ENCODE measurements around the gene PTPRD. TPM values are rescaled to one million over a fixed set of nuclear protein-coding genes. Genes with fewer than 3 reads are reported as not detected.

PTPRD gene
- total RNA-seq, 1 donor from 2014 or later = 136 TPM

DNA sequence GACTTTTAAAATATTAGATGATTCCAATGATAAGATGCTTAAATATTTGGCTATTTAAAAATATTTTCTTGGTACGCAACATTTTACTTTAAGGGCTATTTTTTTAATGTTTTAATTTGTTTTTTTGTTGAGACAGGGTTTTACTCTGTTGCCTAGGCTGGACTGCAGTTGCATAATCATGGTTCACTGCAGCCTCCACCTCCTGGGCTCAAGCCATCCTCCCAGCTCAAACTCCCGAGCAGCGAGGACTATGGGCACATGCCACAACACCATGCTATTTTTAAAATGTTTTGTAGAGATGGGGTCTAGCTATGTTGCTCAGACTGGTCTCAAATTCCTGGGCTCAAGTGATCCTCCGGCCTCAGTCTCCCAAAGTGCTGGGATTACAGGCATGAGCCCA lies 1963.0 kb downstream of the PTPRD start:
- Mint-ChIP-seq H3K9me3 (no peaks in the 10 kb centered on the region), H3K27me3 (ENCODE audit: insufficient read depth, low read depth) (no peaks in the 10 kb centered on the region), H3K27ac (no peak overlapping the region), H3K4me3 (no peak overlapping the region), H3K36me3 (peaks cover 2% of the 10 kb centered on the region), H3K4me1 (peaks cover 28% of the 10 kb centered on the region)
- Histone ChIP-seq H3K9me3 (ENCODE audit: low read depth) (no peaks in the 10 kb centered on the region), H3K36me3 (no peaks in the 10 kb centered on the region), H3K4me1 (peaks cover 17% of the 10 kb centered on the region), H3K9ac (no peak overlapping the region), H3K27me3 (no peaks in the 10 kb centered on the region), H3K4me2 (no peak overlapping the region), H2AFZ (replicated peaks) (no peak overlapping the region), H3K4me3 (no peak overlapping the region), H3F3A (ENCODE audit: low read depth) (peaks cover 12% of the 10 kb centered on the region), H4K20me1 (ENCODE audit: low read depth) (peaks cover 12% of the 10 kb centered on the region), H3K27ac (no peak overlapping the region), H3K79me2 (ENCODE audit: low read depth) (peaks cover 15% of the 10 kb centered on the region)
- TF ChIP-seq EZH2 (IDR thresholded peaks at IDR 0.05) = no peak
- TF ChIP-seq EZH2phosphoT487 (IDR thresholded peaks at IDR 0.05) = no peak
- TF ChIP-seq, protein P1, sequence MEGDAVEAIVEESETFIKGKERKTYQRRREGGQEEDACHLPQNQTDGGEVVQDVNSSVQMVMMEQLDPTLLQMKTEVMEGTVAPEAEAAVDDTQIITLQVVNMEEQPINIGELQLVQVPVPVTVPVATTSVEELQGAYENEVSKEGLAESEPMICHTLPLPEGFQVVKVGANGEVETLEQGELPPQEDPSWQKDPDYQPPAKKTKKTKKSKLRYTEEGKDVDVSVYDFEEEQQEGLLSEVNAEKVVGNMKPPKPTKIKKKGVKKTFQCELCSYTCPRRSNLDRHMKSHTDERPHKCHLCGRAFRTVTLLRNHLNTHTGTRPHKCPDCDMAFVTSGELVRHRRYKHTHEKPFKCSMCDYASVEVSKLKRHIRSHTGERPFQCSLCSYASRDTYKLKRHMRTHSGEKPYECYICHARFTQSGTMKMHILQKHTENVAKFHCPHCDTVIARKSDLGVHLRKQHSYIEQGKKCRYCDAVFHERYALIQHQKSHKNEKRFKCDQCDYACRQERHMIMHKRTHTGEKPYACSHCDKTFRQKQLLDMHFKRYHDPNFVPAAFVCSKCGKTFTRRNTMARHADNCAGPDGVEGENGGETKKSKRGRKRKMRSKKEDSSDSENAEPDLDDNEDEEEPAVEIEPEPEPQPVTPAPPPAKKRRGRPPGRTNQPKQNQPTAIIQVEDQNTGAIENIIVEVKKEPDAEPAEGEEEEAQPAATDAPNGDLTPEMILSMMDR (IDR thresholded peaks at IDR 0.05) = no peak
- no peak for DNase-seq (ENCODE audit: low spot score)

DNA sequence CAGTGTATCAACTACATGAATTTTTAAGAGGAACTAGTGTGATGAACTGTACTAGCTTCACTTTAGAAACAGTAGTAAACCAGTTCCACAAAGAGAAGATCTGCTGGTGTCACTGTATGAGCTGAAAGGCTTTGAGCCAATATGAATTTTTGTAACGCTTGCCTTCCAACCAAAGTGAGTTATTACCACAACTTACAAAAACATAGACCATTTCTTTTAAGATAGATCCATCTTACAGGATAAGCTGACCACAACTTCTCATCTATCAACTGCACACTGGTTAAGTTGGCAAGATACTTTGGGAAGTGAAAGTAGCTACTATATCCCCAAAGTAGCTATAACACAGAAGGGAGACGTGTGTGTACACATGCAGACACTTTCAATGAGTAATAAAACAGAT lies 1963.6 kb downstream of the PTPRD start:
- Histone ChIP-seq H3K4me1 (peaks cover 17% of the 10 kb centered on the region), H3K4me2 (no peak overlapping the region), H4K20me1 (ENCODE audit: low read depth) (peaks cover 12% of the 10 kb centered on the region), H3K79me2 (ENCODE audit: low read depth) (peaks cover 15% of the 10 kb centered on the region), H3K9me3 (ENCODE audit: low read depth) (no peaks in the 10 kb centered on the region), H3K4me3 (no peak overlapping the region), H3F3A (ENCODE audit: low read depth) (peaks cover 12% of the 10 kb centered on the region), H2AFZ (replicated peaks) (no peak overlapping the region), H3K27ac (no peak overlapping the region), H3K36me3 (no peaks in the 10 kb centered on the region), H3K27me3 (no peaks in the 10 kb centered on the region), H3K9ac (no peak overlapping the region)
- H3K27ac Mint-ChIP-seq = no peak overlapping the region
- H3K27me3 Mint-ChIP-seq (ENCODE audit: insufficient read depth, low read depth) = no peaks in the 10 kb centered on the region
- H3K4me1 Mint-ChIP-seq = peaks cover 28% of the 10 kb centered on the region
- peaks cover 2% of the 10 kb centered on the region for H3K36me3 Mint-ChIP-seq
- DNase-seq (ENCODE audit: low spot score) = no peak
- no peak overlapping the region for H3K4me3 Mint-ChIP-seq
- TF ChIP-seq, protein P1 (IDR thresholded peaks at IDR 0.05) = no peak
- TF ChIP-seq EZH2phosphoT487 (IDR thresholded peaks at IDR 0.05) (no peak), EZH2 (IDR thresholded peaks at IDR 0.05) (no peak)
- no peaks in the 10 kb centered on the region for H3K9me3 Mint-ChIP-seq

DNA sequence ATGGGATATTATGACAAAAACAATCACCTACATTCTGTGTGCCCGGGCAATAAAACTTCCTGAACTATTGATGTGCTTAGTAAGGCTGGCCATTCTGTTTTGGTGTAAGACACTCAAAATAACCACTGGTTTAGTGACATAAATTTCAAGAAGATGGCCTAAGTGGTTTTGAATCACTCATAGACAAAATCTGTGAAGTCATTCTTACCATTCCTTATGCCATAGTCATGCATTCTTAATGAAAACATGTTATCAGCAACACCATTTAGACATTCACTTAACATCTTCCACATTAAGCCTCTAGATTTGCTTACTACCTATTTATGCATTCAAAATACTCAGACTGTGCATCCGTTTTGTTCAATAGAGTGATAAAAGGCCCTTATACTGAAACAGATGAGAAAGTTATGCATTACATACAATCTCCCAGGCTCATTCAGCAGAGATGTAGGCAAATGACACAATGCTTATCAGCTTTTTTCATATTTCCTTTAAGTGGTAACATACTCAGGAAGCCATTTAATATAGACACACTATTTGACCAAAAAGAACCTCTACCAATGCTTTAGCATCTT lies 1964.4 kb downstream of the PTPRD start:
- Mint-ChIP-seq H3K4me1 (peaks cover 23% of the 10 kb centered on the region), H3K27ac (no peak overlapping the region), H3K36me3 (peaks cover 2% of the 10 kb centered on the region), H3K9me3 (no peaks in the 10 kb centered on the region), H3K4me3 (no peak overlapping the region), H3K27me3 (ENCODE audit: insufficient read depth, low read depth) (no peaks in the 10 kb centered on the region)
- Histone ChIP-seq H3K9ac (no peak overlapping the region), H3K4me1 (peaks cover 17% of the 10 kb centered on the region), H3F3A (ENCODE audit: low read depth) (peaks cover 12% of the 10 kb centered on the region), H3K9me3 (ENCODE audit: low read depth) (no peaks in the 10 kb centered on the region), H3K36me3 (no peaks in the 10 kb centered on the region), H3K27me3 (no peaks in the 10 kb centered on the region), H3K79me2 (ENCODE audit: low read depth) (peaks cover 15% of the 10 kb centered on the region), H4K20me1 (ENCODE audit: low read depth) (peaks cover 12% of the 10 kb centered on the region), H3K4me3 (no peak overlapping the region), H3K27ac (no peak overlapping the region), H2AFZ (replicated peaks) (no peak overlapping the region), H3K4me2 (no peak overlapping the region)
- no peak for DNase-seq (ENCODE audit: low spot score)
- TF ChIP-seq EZH2 (IDR thresholded peaks at IDR 0.05) = no peak
- TF ChIP-seq EZH2phosphoT487 (IDR thresholded peaks at IDR 0.05) = no peak
- TF ChIP-seq, protein P1 (IDR thresholded peaks at IDR 0.05) = no peak

Data from neural progenitor cell (in vitro differentiated cells).